C4-2B (cell line): Measurements from ENCODE around the gene SERP2.

Experiments used
- H3K27ac ChIP-seq: fragments of 450-650 bp; 2 replicates; pipeline ENCODE4 v1.5.1; 2017
- CTCF ChIP-seq: fragments of 450-650 bp; conservative IDR thresholded peaks from 2 replicates; pipeline ENCODE4 v1.5.1; 2017; ENCODE audit warnings: mild to moderate bottlenecking
- ZFX ChIP-seq: fragments of 450-650 bp; IDR thresholded peaks from 2 replicates; pipeline ENCODE4 v1.6.1; 2017

SERP2 gene

GRCh38 chr13:44359983-44360375 lies 13.6 kb upstream of the SERP2 start:
- H3K27ac ChIP-seq: no peak overlapping the region
- TF ChIP-seq CTCF: no peak
- TF ChIP-seq ZFX: no peak

DNA sequence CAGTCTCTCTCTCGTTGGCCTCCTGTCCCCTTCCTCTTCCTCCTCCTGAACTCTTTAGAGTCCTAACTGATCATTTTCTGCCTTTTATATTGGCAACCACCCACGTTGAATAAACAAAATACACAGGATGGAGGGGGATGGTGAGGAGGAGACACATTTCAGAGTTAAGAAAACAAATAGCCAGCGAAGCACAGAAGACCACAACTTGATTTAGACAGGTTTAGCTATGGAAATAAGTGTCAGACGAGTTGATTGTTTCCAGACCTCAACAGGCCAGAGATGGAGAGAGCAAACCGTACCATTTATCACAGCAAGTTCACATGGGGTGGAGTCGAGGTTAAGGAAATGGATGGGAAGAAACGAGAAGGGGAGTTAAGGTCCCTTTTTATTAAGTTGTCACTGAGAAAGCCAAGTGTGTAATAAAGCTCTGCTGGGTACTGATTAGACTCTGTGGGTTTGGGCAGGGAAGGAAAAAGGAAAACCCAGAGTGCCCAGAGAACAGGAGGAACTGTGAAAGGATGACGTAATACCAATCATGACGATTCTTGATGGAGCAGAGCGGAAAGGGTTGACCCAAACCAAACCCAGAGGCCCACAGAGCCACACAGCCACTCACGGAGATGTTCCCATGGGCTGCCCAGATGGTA lies 11.1 kb upstream of the SERP2 start:
- TF ChIP-seq CTCF (no peak), ZFX (no peak)
- H3K27ac ChIP-seq: no peak overlapping the region

- TF ChIP-seq ZFX: no peak
- no peak for TF ChIP-seq CTCF
- H3K27ac ChIP-seq: no peak overlapping the region
Measured at GRCh38 chr13:44363631-44364344, 9.8 kb upstream of the SERP2 start.

- no peak overlapping the region for H3K27ac ChIP-seq
- TF ChIP-seq ZFX (no peak), CTCF (no peak)
Measured at GRCh38 chr13:44364345-44365000, 9.2 kb upstream of the SERP2 start.

DNA sequence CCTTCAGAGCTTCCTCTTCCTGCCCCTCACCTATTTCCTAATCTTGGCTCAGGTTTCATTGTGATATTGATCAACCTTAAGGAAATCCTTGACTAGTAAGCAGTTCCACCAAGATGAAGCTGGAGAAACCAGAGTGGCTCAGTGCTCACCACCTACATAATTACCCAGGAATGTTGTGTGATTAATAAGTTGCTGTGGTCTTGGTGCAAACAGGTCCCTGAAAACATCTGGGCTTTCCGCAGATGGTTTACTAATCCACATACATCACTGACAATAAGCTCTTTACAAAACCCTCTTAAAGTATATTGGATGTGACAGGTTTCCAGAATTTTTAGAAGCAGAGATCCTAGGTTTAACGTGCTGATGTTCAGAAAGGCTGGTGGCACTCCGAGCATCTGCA lies 8.6 kb upstream of the SERP2 start:
- no peak overlapping the region for H3K27ac ChIP-seq

GRCh38 chr13:44365899-44366298 lies 7.7 kb upstream of the SERP2 start:
- no peak overlapping the region for H3K27ac ChIP-seq
- no peak for TF ChIP-seq ZFX
- TF ChIP-seq CTCF: no peak

More for the DNA sequence above, 8.6 kb upstream of the SERP2 start:
- no peak for TF ChIP-seq ZFX
- no peak for TF ChIP-seq CTCF

DNA sequence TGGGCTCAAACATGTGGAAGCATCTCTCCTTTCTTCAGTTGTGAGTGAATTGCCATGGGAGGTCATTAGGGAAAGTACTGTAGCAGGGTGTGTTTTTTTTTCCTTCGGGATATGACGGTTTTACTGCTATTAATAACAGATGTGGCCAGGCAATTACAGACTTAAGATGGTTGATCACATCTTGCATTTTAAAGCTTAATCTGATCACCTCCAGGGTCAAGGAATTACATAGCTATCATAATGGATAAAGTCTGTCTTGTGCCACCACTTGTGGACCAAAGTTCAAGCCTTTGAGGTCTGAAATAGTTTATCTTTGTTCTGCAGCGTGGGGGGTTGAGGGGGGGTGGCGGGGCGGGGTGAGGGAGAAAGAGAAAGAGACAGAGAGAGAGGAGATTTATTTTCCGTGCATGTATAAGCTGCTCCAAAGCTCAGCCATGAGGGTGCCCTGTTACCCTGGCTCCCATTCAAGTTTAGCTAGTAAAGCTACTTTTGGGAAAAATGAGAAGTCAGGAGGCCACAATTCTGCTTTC lies 5.5 kb upstream of the SERP2 start:
- TF ChIP-seq CTCF (no peak), ZFX (no peak)
- H3K27ac ChIP-seq: no peak overlapping the region
